K562 (cell line): Measurements from ENCODE around the gene FBXO8. TPM values are rescaled to one million over a fixed set of nuclear protein-coding genes. Genes with fewer than 3 reads are reported as not detected.

ENCODE experiments used
- ATAC-seq: fragments of 200-7000 bp; cut with Tn5 transposase; 3 replicates; pipeline ENCODE4 v1.9.1; 2020; ENCODE audit warnings: moderate library complexity
- BruUV-seq: library from RNA; stranded (reverse); fragments of 400-500 nt; replicated peaks from 2 replicates; lab custom pipeline; 2021; lab: Mats Ljungman, UMichigan
- CTCF ChIA-PET: fragments of 300-600 bp; formaldehyde crosslinking; extraction: SDS; loops from one replicate; lab custom pipeline; 2021; ENCODE audit warnings: low intra/inter-chr PET ratio; lab: Yijun Ruan, JAX
- POLR2A ChIA-PET: fragments of 300-600, 350-650 bp; sonication (Branson Sonifier 250); formaldehyde crosslinking; extraction: SDS; loops from one replicate; lab custom pipeline; 2021; ENCODE audit warnings: antibody characterized with exemption, inconsistent platforms; lab: Yijun Ruan, JAX
- DNase-seq, 4 experiments: peaks; one replicate each; pipeline versions ENCODE4 v3.0.0 to v3.0.0-alpha.2; 2011 to 2018; ENCODE audit warnings: low spot score in 3 of 4, mixed read lengths in 3 of 4; ENCODE audit errors: extremely low read depth in 1 of 4
- FAIRE-seq: peaks from 2 replicates; lab custom pipeline; 2011; peaks lifted over from hg19 to GRCh38; lab: Jason Lieb, UNC
- H2AFZ ChIP-seq: 2 replicates; pipeline ENCODE4 v1.6.0; 2011; ENCODE audit warnings: low read depth, low read length, control low read depth, inconsistent platforms
- H3K27ac ChIP-seq: fragments of 200-600 bp; 3 replicates; pipeline ENCODE4 v1.8.0; 2011; ENCODE audit warnings: low read depth, mild to moderate bottlenecking, control low read depth, inconsistent platforms, low read length, moderate library complexity, mixed read lengths; ENCODE audit errors: extremely low read depth
- H3K27me3 ChIP-seq, 2 experiments: fragments of 300-600 bp in 1 of 2; 2 replicates in 1 of 2; 3 replicates in 1 of 2; pipeline versions ENCODE4 v1.6.0 to v1.8.0; 2011; ENCODE audit warnings: inconsistent platforms in 2 of 2, low read length in 2 of 2, mild to moderate bottlenecking in 1 of 2, mixed read lengths in 1 of 2, moderate library complexity in 1 of 2; ENCODE audit not compliant: control insufficient read depth in 2 of 2, insufficient read depth in 2 of 2
- H3K36me3 ChIP-seq: fragments of 300-600 bp; 3 replicates; pipeline ENCODE4 v1.8.0; 2011; ENCODE audit warnings: mild to moderate bottlenecking, low read length, inconsistent platforms; ENCODE audit not compliant: control insufficient read depth, insufficient read depth
- H3K4me1 ChIP-seq, 2 experiments: fragments of 200-600 bp in 1 of 2; replicated peaks in 1 of 2; 2 replicates in 1 of 2; 3 replicates in 1 of 2; pipeline versions ENCODE4 v1.5.1 to v1.8.0; 2011; ENCODE audit warnings: inconsistent platforms in 2 of 2, low read length in 2 of 2, mild to moderate bottlenecking in 1 of 2, mixed read lengths in 1 of 2, moderate library complexity in 1 of 2; ENCODE audit not compliant: control insufficient read depth in 2 of 2, insufficient read depth in 2 of 2
- H3K4me2 ChIP-seq: 2 replicates; pipeline ENCODE4 v1.6.1; 2011; ENCODE audit warnings: low read length, control low read depth, inconsistent platforms, mixed read lengths; ENCODE audit not compliant: insufficient read depth
- H3K4me3 ChIP-seq: fragments of 200-600 bp; sonication (generic), shearing (Covaris generic); 2 replicates; pipeline ENCODE4 v1.5.1; 2016; ENCODE audit warnings: control low read depth, inconsistent platforms
- H3K79me2 ChIP-seq: fragments of 200-600 bp; 3 replicates; pipeline ENCODE4 v1.8.0; 2011; ENCODE audit warnings: low read length, inconsistent platforms; ENCODE audit not compliant: control insufficient read depth, insufficient read depth
- H3K9ac ChIP-seq, 2 experiments: 2 replicates each; pipeline versions ENCODE4 v1.6.0 to v1.6.1; 2011; ENCODE audit warnings: low read depth in 2 of 2, low read length in 2 of 2, control low read depth in 1 of 2, inconsistent platforms in 1 of 2, mild to moderate bottlenecking in 1 of 2, mixed read lengths in 1 of 2; ENCODE audit not compliant: insufficient read depth in 1 of 2
- H3K9me1 ChIP-seq: one replicate; pipeline ENCODE4 v1.6.0; 2011; ENCODE audit warnings: inconsistent platforms, mild to moderate bottlenecking, low read length, moderate library complexity; ENCODE audit not compliant: control insufficient read depth, insufficient read depth
- H3K9me3 ChIP-seq: replicated peaks from 2 replicates; pipeline ENCODE4 v1.5.1; 2011; ENCODE audit warnings: low read depth, low read length, inconsistent platforms; ENCODE audit not compliant: control insufficient read depth, insufficient read depth
- H4K20me1 ChIP-seq: replicated peaks from 2 replicates; pipeline ENCODE4 v1.6.1; 2011; ENCODE audit warnings: low read length, inconsistent platforms, mixed read lengths; ENCODE audit not compliant: control insufficient read depth, insufficient read depth
- CAMTA2 ChIP-seq: fragments of 250-450 bp; sonication (Bioruptor Pico); conservative IDR thresholded peaks from 2 replicates; pipeline ENCODE4 v1.5.1; 2022
- FOXK2 ChIP-seq, 2 experiments: fragments of 450-650 bp; IDR thresholded peaks in 1 of 2; conservative IDR thresholded peaks in 1 of 2; 2 replicates each; pipeline ENCODE4 v1.6.1; 2016; ENCODE audit warnings: low read depth in 2 of 2, mild to moderate bottlenecking in 1 of 2
- POLR2AphosphoS5 ChIP-seq: IDR thresholded peaks from 2 replicates; pipeline ENCODE4 v1.6.1; 2011; ENCODE audit warnings: mild to moderate bottlenecking, low read depth, low read length, moderate library complexity; ENCODE audit not compliant: control insufficient read depth, insufficient read depth
- RBBP5 ChIP-seq: fragments of 200-600 bp; sonication (generic); IDR thresholded peaks from 2 replicates; pipeline ENCODE4 v1.6.1; 2012; ENCODE audit warnings: borderline replicate concordance, mild to moderate bottlenecking, low read length, control low read depth, inconsistent platforms; ENCODE audit not compliant: insufficient read depth, poor library complexity, severe bottlenecking
- TCF7L2 ChIP-seq: fragments of 150-350 bp; IDR thresholded peaks from 2 replicates; pipeline ENCODE4 v1.6.1; 2016; ENCODE audit warnings: low read depth, mild to moderate bottlenecking, low read length, moderate library complexity
- TSC22D4 ChIP-seq: fragments of 450-650 bp; IDR thresholded peaks from 2 replicates; pipeline ENCODE4 v1.6.1; 2016; ENCODE audit warnings: missing genetic modification characterization, missing biosample characterization, control low read depth
- WHSC1 ChIP-seq: IDR thresholded peaks from one replicate; pipeline ENCODE4 v1.6.1; 2012; ENCODE audit warnings: low read length, control low read depth, inconsistent platforms
- ZKSCAN3 ChIP-seq: fragments of 250-450 bp; sonication (Bioruptor Pico); IDR thresholded peaks from 2 replicates; pipeline ENCODE4 v1.4.0; 2020
- ZNF239 ChIP-seq: fragments of 250-450 bp; sonication (Bioruptor Pico); IDR thresholded peaks from 2 replicates; pipeline ENCODE4 v1.4.0; 2020; ENCODE audit warnings: mild to moderate bottlenecking
- ZNF282 ChIP-seq: sonication (generic); formaldehyde crosslinking; IDR thresholded peaks from 2 replicates; pipeline ENCODE4 v1.8.1; 2023; ENCODE audit warnings: missing genetic modification reagents
- ZNF354B ChIP-seq: fragments of 250-450 bp; sonication (Bioruptor Pico); IDR thresholded peaks from 2 replicates; pipeline ENCODE4 v1.4.0; 2020
- WGBS: fragments of 100-300 bp; shearing (Covaris generic); methylation state at CpG from one replicate; pipeline ENCODE4 v1.1.6; 2016; ENCODE audit warnings: low coverage, mixed read lengths; ENCODE audit not compliant: insufficient coverage; ENCODE audit errors: missing lambda C conversion rate; 5-methylcytosine and 5-hydroxymethylcytosine counted together
- in situ Hi-C: fragments of 300-500 bp; cut with MboI; formaldehyde crosslinking; loops from 4 replicates; pipeline ENCODE4 v1.15.0; 2018; ENCODE audit warnings: inconsistent platforms, mixed read lengths
- intact Hi-C: fragments of 100-400 bp; cut with micrococcal nuclease; formaldehyde crosslinking; loops from 2 replicates; pipeline ENCODE4 v1.14.2; 2022
- polyA plus RNA-seq, 8 experiments: library from polyadenylated mRNA; depleted of rRNA in 4 of 8; stranded (reverse) in 5 of 8; unstranded in 3 of 8; fragments of >200 nt; fragmentation: Nextera tagmentation in 2 of 8; fragmentation: Illumina TruSeq in 1 of 8; extraction: Ambion mirVana in 2 of 8; extraction: Trizol in 1 of 8; gene quantifications; 2 replicates each; pipeline versions ENCODE4 v1.2.1 to v1.2.3, GENCODE V29; 2011 to 2014; ENCODE audit warnings: inconsistent platforms in 1 of 8, missing spikeins in 1 of 8
- total RNA-seq, 7 experiments: library from RNA; depleted of rRNA in 6 of 7; stranded (reverse); fragments of >200 nt in 6 of 7; fragmentation: Illumina TruSeq in 2 of 7; extraction: Trizol in 2 of 7; gene quantifications; 2 replicates each; pipeline versions ENCODE4 v1.2.1 to v1.2.3, GENCODE V29; 2011 to 2021; ENCODE audit warnings: low replicate concordance in 1 of 7
- TF ChIP-seq, protein P1 (sequence below): fragments of 200-400 bp; formaldehyde crosslinking; IDR thresholded peaks from 2 replicates; pipeline ENCODE4 v1.6.1; 2017; ENCODE audit warnings: mild to moderate bottlenecking, low read depth, low read length, moderate library complexity
- TF ChIP-seq, protein P2 (sequence below): fragments of 250-450 bp; sonication (Bioruptor Pico); IDR thresholded peaks from 2 replicates; pipeline ENCODE4 v1.4.0; 2020; ENCODE audit warnings: mild to moderate bottlenecking, moderate library complexity, borderline replicate concordance
- TF ChIP-seq, protein P3 (sequence below): IDR thresholded peaks from 3 replicates; pipeline ENCODE4 v1.6.1; 2011; ENCODE audit warnings: borderline replicate concordance, mild to moderate bottlenecking, moderate library complexity; ENCODE audit not compliant: insufficient read length; ENCODE audit errors: extremely low read depth
- TF ChIP-seq, protein P4 (sequence below): fragments of 450-650 bp; IDR thresholded peaks from 2 replicates; pipeline ENCODE4 v1.6.1; 2016

Gene FBXO8
- total and polyA plus RNA-seq, 9 of the 15 experiments (the other 6 are each of a cell fraction or from before 2014, with no cell fraction given): 12.9 to 27.1 (median 14.8) TPM

DNA sequence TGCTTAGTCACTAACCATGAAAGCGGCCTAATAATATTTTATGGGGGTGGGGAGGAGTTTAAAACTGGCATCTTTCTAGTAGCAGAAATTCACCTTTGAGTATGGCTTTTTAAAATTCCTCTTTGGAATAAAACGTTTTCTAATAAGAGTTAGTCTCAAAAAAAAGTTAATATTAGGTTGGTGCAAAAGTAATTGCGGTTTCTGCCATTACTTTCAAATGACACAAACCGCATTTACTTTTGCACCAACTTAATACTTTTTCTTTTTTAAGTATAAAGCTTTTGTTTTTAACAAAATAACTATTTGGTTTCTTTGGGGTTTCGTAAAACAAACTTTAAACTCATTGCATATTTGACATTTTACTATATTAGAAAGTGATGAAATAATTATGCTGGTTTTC, 68.4 kb downstream of the FBXO8 start:
- Histone ChIP-seq H3K9me1 (no peaks in the 10 kb centered on the region), H3K4me1 (no peaks in the 10 kb centered on the region), H3K79me2 (no peaks in the 10 kb centered on the region), H3K9ac (no peak overlapping the region), H3K9me3 (peaks cover 5% of the 10 kb centered on the region; the same call in 1 of the 2 replicates), H3K27ac (no peak overlapping the region), H3K4me2 (no peak overlapping the region), H3K27me3 (no peaks in the 10 kb centered on the region), H3K4me3 (no peak overlapping the region), H2AFZ (no peak overlapping the region), H3K36me3 (no peaks in the 10 kb centered on the region), H4K20me1 (no peaks in the 10 kb centered on the region)
- POLR2A ChIA-PET: no interaction called here
- CTCF ChIA-PET: no interaction called here
- FAIRE-seq: no peak
- intact Hi-C loops: no loop called here
- in situ Hi-C loops: no loop called here
- BruUV-seq: no TSS peak
- ATAC-seq: no peak
- WGBS: 64% methylated on average over 5 of the region's 5 CpGs
- no peak for DNase-seq
- TF ChIP-seq ZKSCAN3 (CRISPR knock-in tag) (no peak), WHSC1 (no peak), POLR2AphosphoS5 (no peak), RBBP5 (no peak), CAMTA2 (CRISPR knock-in tag) (no peak), TCF7L2 (no peak), FOXK2 (conservative IDR thresholded peaks at IDR 0.05 in 1 of 2, IDR thresholded peaks at IDR 0.05 in 1 of 2; ENCODE audit: low read depth in 2 of 2) (no peak), ZNF354B (no peak), TSC22D4 (tag) (no peak), ZNF282 (CRISPR knock-in tag) (no peak), ZNF239 (CRISPR knock-in tag) (no peak)
- TF ChIP-seq, protein P1, sequence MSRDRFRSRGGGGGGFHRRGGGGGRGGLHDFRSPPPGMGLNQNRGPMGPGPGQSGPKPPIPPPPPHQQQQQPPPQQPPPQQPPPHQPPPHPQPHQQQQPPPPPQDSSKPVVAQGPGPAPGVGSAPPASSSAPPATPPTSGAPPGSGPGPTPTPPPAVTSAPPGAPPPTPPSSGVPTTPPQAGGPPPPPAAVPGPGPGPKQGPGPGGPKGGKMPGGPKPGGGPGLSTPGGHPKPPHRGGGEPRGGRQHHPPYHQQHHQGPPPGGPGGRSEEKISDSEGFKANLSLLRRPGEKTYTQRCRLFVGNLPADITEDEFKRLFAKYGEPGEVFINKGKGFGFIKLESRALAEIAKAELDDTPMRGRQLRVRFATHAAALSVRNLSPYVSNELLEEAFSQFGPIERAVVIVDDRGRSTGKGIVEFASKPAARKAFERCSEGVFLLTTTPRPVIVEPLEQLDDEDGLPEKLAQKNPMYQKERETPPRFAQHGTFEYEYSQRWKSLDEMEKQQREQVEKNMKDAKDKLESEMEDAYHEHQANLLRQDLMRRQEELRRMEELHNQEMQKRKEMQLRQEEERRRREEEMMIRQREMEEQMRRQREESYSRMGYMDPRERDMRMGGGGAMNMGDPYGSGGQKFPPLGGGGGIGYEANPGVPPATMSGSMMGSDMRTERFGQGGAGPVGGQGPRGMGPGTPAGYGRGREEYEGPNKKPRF: no peak
- TF ChIP-seq, protein P2, sequence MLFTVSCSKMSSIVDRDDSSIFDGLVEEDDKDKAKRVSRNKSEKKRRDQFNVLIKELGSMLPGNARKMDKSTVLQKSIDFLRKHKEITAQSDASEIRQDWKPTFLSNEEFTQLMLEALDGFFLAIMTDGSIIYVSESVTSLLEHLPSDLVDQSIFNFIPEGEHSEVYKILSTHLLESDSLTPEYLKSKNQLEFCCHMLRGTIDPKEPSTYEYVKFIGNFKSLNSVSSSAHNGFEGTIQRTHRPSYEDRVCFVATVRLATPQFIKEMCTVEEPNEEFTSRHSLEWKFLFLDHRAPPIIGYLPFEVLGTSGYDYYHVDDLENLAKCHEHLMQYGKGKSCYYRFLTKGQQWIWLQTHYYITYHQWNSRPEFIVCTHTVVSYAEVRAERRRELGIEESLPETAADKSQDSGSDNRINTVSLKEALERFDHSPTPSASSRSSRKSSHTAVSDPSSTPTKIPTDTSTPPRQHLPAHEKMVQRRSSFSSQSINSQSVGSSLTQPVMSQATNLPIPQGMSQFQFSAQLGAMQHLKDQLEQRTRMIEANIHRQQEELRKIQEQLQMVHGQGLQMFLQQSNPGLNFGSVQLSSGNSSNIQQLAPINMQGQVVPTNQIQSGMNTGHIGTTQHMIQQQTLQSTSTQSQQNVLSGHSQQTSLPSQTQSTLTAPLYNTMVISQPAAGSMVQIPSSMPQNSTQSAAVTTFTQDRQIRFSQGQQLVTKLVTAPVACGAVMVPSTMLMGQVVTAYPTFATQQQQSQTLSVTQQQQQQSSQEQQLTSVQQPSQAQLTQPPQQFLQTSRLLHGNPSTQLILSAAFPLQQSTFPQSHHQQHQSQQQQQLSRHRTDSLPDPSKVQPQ (CRISPR knock-in tag): no peak
- TF ChIP-seq, protein P3, sequence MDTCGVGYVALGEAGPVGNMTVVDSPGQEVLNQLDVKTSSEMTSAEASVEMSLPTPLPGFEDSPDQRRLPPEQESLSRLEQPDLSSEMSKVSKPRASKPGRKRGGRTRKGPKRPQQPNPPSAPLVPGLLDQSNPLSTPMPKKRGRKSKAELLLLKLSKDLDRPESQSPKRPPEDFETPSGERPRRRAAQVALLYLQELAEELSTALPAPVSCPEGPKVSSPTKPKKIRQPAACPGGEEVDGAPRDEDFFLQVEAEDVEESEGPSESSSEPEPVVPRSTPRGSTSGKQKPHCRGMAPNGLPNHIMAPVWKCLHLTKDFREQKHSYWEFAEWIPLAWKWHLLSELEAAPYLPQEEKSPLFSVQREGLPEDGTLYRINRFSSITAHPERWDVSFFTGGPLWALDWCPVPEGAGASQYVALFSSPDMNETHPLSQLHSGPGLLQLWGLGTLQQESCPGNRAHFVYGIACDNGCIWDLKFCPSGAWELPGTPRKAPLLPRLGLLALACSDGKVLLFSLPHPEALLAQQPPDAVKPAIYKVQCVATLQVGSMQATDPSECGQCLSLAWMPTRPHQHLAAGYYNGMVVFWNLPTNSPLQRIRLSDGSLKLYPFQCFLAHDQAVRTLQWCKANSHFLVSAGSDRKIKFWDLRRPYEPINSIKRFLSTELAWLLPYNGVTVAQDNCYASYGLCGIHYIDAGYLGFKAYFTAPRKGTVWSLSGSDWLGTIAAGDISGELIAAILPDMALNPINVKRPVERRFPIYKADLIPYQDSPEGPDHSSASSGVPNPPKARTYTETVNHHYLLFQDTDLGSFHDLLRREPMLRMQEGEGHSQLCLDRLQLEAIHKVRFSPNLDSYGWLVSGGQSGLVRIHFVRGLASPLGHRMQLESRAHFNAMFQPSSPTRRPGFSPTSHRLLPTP: no peak
- TF ChIP-seq, protein P4, sequence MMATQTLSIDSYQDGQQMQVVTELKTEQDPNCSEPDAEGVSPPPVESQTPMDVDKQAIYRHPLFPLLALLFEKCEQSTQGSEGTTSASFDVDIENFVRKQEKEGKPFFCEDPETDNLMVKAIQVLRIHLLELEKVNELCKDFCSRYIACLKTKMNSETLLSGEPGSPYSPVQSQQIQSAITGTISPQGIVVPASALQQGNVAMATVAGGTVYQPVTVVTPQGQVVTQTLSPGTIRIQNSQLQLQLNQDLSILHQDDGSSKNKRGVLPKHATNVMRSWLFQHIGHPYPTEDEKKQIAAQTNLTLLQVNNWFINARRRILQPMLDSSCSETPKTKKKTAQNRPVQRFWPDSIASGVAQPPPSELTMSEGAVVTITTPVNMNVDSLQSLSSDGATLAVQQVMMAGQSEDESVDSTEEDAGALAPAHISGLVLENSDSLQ: no peak
